Measurements from ENCODE around the gene NELL1. TPM values are rescaled to one million over a fixed set of nuclear protein-coding genes. Genes with fewer than 3 reads are reported as not detected.

The NELL1 gene
- total RNA-seq, 2 donors from 2014 or later: 1.8 to 10.3 TPM

- 89% methylated on average over 3 of the region's 3 CpGs for WGBS
- intact Hi-C loops (cut with DNase I): no loop called here
These were observed 413.5 kb downstream of the NELL1 start for GRCh38 chr11:21082853-21083252.

GRCh38 chr11:21088930-21089329 is 419.5 kb downstream of the NELL1 start:
- no peak for DNase-seq (ENCODE audit: low spot score)
- Histone ChIP-seq H3K36me3 (no peaks in the 10 kb centered on the region), H3K4me1 (replicated peaks) (no peaks in the 10 kb centered on the region), H3K27ac (no peak overlapping the region), H3K9me3 (no peaks in the 10 kb centered on the region), H3K27me3 (replicated peaks; ENCODE audit: insufficient read depth) (no peaks in the 10 kb centered on the region), H3K4me3 (no peak overlapping the region)
- intact Hi-C loops (cut with DNase I): no loop called here
- TF ChIP-seq POLR2A (IDR thresholded peaks at IDR 0.05): no peak
- no peak for TF ChIP-seq POLR2AphosphoS5 (IDR thresholded peaks at IDR 0.05)
- no peak for TF ChIP-seq CTCF (IDR thresholded peaks at IDR 0.05)

More at GRCh38 chr11:21082853-21083252, 413.5 kb downstream of the NELL1 start:
- H3K27me3 ChIP-seq (replicated peaks; ENCODE audit: insufficient read depth): no peaks in the 10 kb centered on the region
- H3K27ac ChIP-seq: no peak overlapping the region
- no peak overlapping the region for H3K4me3 ChIP-seq
- TF ChIP-seq POLR2A (IDR thresholded peaks at IDR 0.05): no peak
- TF ChIP-seq POLR2AphosphoS5 (IDR thresholded peaks at IDR 0.05): no peak
- no peak for TF ChIP-seq CTCF (IDR thresholded peaks at IDR 0.05)
- DNase-seq (ENCODE audit: low spot score): no peak
- H3K36me3 ChIP-seq: no peaks in the 10 kb centered on the region
- no peaks in the 10 kb centered on the region for H3K4me1 ChIP-seq (replicated peaks)
- no peaks in the 10 kb centered on the region for H3K9me3 ChIP-seq

- intact Hi-C loops (cut with DNase I): no loop called here
- Histone ChIP-seq H3K9me3 (no peaks in the 10 kb centered on the region), H3K4me3 (no peak overlapping the region), H3K4me1 (replicated peaks) (no peaks in the 10 kb centered on the region), H3K36me3 (no peaks in the 10 kb centered on the region), H3K27me3 (replicated peaks; ENCODE audit: insufficient read depth) (no peaks in the 10 kb centered on the region), H3K27ac (no peak overlapping the region)
- TF ChIP-seq POLR2AphosphoS5 (IDR thresholded peaks at IDR 0.05): no peak
- WGBS: 97% methylated on average over 2 of the region's 2 CpGs
- no peak for DNase-seq (ENCODE audit: low spot score)
These were observed 435.3 kb downstream of the NELL1 start for GRCh38 chr11:21104641-21105040.

- no peaks in the 10 kb centered on the region for H3K27me3 ChIP-seq (replicated peaks; ENCODE audit: insufficient read depth)
- TF ChIP-seq POLR2AphosphoS5 (IDR thresholded peaks at IDR 0.05) (no peak), CTCF (IDR thresholded peaks at IDR 0.05) (no peak), POLR2A (IDR thresholded peaks at IDR 0.05) (no peak)
These were observed 436.0 kb downstream of the NELL1 start for GRCh38 chr11:21105196-21105917.

GRCh38 chr11:21109341-21109740 is 440.0 kb downstream of the NELL1 start:
- WGBS: 92% methylated on average over 2 of the region's 2 CpGs
- H3K9me3 ChIP-seq: no peaks in the 10 kb centered on the region

More at GRCh38 chr11:21105196-21105917, 436.0 kb downstream of the NELL1 start:
- Histone ChIP-seq H3K36me3 (no peaks in the 10 kb centered on the region), H3K9me3 (no peaks in the 10 kb centered on the region), H3K27ac (no peak overlapping the region), H3K4me1 (replicated peaks) (no peaks in the 10 kb centered on the region), H3K4me3 (no peak overlapping the region)
- intact Hi-C loops (cut with DNase I): no loop called here
- 43% methylated on average over 5 of the region's 5 CpGs for WGBS
- no peak for DNase-seq (ENCODE audit: low spot score)

More at GRCh38 chr11:21109341-21109740, 440.0 kb downstream of the NELL1 start:
- Histone ChIP-seq H3K27me3 (replicated peaks; ENCODE audit: insufficient read depth) (no peaks in the 10 kb centered on the region), H3K4me1 (replicated peaks) (no peaks in the 10 kb centered on the region), H3K36me3 (no peaks in the 10 kb centered on the region), H3K27ac (no peak overlapping the region), H3K4me3 (no peak overlapping the region)
- no peak for DNase-seq (ENCODE audit: low spot score)
- intact Hi-C loops (cut with DNase I): no loop called here
- TF ChIP-seq POLR2AphosphoS5 (IDR thresholded peaks at IDR 0.05): no peak
- TF ChIP-seq CTCF (IDR thresholded peaks at IDR 0.05): no peak
- no peak for TF ChIP-seq POLR2A (IDR thresholded peaks at IDR 0.05)

All from prostate gland (tissue), 2 donors.